Right lobe of liver (tissue), 4 donors: ENCODE measurements around the gene PPP2R5A.

Experiments
- POLR2A ChIP-seq: fragments of 450-650 bp; IDR thresholded peaks from one replicate; pipeline ENCODE4 v1.6.1; 2017; ENCODE audit warnings: antibody characterized with exemption, mild to moderate bottlenecking
- TF ChIP-seq, protein P1 (sequence below), 4 donors: fragments of 200-600 bp in 3 of 4; fragments of 450-650 bp in 1 of 4; IDR thresholded peaks; one replicate each; pipeline versions ENCODE4 v1.5.1 to v1.8.0; 2016 to 2022; ENCODE audit warnings: antibody characterized with exemption in 4 of 4, mild to moderate bottlenecking in 2 of 4
- donor health status: DM: no; HTN: no; CAD: no.
- donor health status: DM: no; HTN: no; CAD: no.
- donor health status: DM: no; HTN: yes; CAD: no.

DNA sequence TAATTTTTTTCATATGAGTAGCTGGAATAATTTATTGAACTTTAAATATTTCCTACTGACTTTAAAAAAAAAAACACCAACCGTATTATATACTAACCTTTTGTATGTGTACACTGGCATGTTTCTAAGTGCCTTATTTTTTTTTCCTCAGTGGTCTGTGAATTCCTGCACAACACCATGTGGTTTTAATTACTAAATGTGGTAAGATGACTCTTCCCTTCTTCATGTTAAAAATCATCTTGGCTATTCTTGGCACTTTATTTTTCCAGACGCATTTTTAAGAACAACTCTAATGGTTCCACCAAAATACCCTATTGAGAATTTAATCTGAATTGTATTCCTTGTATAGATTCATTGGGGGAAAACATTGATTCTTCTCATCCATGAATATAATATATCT lies 28.4 kb downstream of the PPP2R5A start:
- TF ChIP-seq, protein P1, sequence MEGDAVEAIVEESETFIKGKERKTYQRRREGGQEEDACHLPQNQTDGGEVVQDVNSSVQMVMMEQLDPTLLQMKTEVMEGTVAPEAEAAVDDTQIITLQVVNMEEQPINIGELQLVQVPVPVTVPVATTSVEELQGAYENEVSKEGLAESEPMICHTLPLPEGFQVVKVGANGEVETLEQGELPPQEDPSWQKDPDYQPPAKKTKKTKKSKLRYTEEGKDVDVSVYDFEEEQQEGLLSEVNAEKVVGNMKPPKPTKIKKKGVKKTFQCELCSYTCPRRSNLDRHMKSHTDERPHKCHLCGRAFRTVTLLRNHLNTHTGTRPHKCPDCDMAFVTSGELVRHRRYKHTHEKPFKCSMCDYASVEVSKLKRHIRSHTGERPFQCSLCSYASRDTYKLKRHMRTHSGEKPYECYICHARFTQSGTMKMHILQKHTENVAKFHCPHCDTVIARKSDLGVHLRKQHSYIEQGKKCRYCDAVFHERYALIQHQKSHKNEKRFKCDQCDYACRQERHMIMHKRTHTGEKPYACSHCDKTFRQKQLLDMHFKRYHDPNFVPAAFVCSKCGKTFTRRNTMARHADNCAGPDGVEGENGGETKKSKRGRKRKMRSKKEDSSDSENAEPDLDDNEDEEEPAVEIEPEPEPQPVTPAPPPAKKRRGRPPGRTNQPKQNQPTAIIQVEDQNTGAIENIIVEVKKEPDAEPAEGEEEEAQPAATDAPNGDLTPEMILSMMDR (IDR thresholded peaks at IDR 0.05): no peak
- TF ChIP-seq POLR2A: no peak
